H9 (cell line): Measurements from ENCODE around the gene PTTG2. TPM values are rescaled to one million over a fixed set of nuclear protein-coding genes. Genes with fewer than 3 reads are reported as not detected.
A peak's percentile ranks its signal among the peaks of the same experiment; 100 is the strongest.

ENCODE experiments used
- DNase-seq: peaks from one replicate; pipeline ENCODE4 v3.0.0-alpha.2; 2017
- H2AFZ ChIP-seq: one replicate; pipeline ENCODE4 v1.6.1; 2013; ENCODE audit warnings: mild to moderate bottlenecking, low read length, control low read depth, moderate library complexity
- H2AK5ac ChIP-seq: 2 replicates; pipeline ENCODE4 v1.6.1; 2013; ENCODE audit warnings: low read length, control low read depth, mixed read lengths; ENCODE audit not compliant: insufficient read length
- H2BK120ac ChIP-seq: one replicate; pipeline ENCODE4 v1.6.1; 2013; ENCODE audit warnings: low read depth, mild to moderate bottlenecking, low read length, control low read depth, inconsistent platforms; ENCODE audit not compliant: poor library complexity, severe bottlenecking
- H2BK12ac ChIP-seq: 2 replicates; pipeline ENCODE4 v1.6.1; 2013; ENCODE audit warnings: low read length, control low read depth, mixed read lengths, low read depth; ENCODE audit not compliant: insufficient read length
- H2BK15ac ChIP-seq: 2 replicates; pipeline ENCODE4 v1.6.1; 2013; ENCODE audit warnings: low read depth, low read length, control low read depth
- H2BK20ac ChIP-seq: one replicate; pipeline ENCODE4 v1.6.1; 2013; ENCODE audit warnings: low read depth, mild to moderate bottlenecking, low read length, control low read depth, inconsistent platforms; ENCODE audit not compliant: poor library complexity, severe bottlenecking
- H2BK5ac ChIP-seq: 2 replicates; pipeline ENCODE4 v1.6.1; 2013; ENCODE audit warnings: low read length, control low read depth, mixed read lengths; ENCODE audit not compliant: insufficient read length
- H3K14ac ChIP-seq: 2 replicates; pipeline ENCODE4 v1.6.1; 2013; ENCODE audit warnings: low read length, control low read depth; ENCODE audit not compliant: insufficient read depth
- H3K18ac ChIP-seq: 2 replicates; pipeline ENCODE4 v1.6.1; 2013; ENCODE audit warnings: low read depth, mild to moderate bottlenecking, mixed read lengths, low read length, control low read depth; ENCODE audit not compliant: insufficient read length
- H3K23ac ChIP-seq: 2 replicates; pipeline ENCODE4 v1.6.1; 2013; ENCODE audit warnings: low read length, control low read depth, mixed read lengths, low read depth; ENCODE audit not compliant: insufficient read length
- H3K23me2 ChIP-seq: 2 replicates; pipeline ENCODE4 v1.6.1; 2013; ENCODE audit warnings: low read depth, mild to moderate bottlenecking, mixed read lengths, low read length, control low read depth; ENCODE audit not compliant: insufficient read length, poor library complexity, severe bottlenecking
- H3K27ac ChIP-seq: 2 replicates; pipeline ENCODE4 v1.5.1; 2013; ENCODE audit warnings: low read length, control low read depth, mixed read lengths, low read depth; ENCODE audit not compliant: insufficient read length
- H3K27me3 ChIP-seq: 2 replicates; pipeline ENCODE4 v1.6.1; 2013; ENCODE audit warnings: low read length, control low read depth, inconsistent platforms; ENCODE audit not compliant: insufficient read depth
- H3K4ac ChIP-seq: 2 replicates; pipeline ENCODE4 v1.6.1; 2013; ENCODE audit warnings: low read depth, mild to moderate bottlenecking, control low read depth, inconsistent platforms, low read length, moderate library complexity
- H3K4me1 ChIP-seq: 2 replicates; pipeline ENCODE4 v1.6.1; 2013; ENCODE audit warnings: low read length, control low read depth, inconsistent platforms; ENCODE audit not compliant: insufficient read depth
- H3K4me2 ChIP-seq: 2 replicates; pipeline ENCODE4 v1.6.1; 2013; ENCODE audit warnings: low read length, control low read depth, mixed read lengths; ENCODE audit not compliant: insufficient read length, insufficient read depth
- H3K56ac ChIP-seq: 2 replicates; pipeline ENCODE4 v1.6.1; 2013; ENCODE audit warnings: low read depth, mild to moderate bottlenecking, mixed read lengths, low read length, control low read depth; ENCODE audit not compliant: insufficient read length
- H3K79me1 ChIP-seq: 2 replicates; pipeline ENCODE4 v1.6.1; 2013; ENCODE audit warnings: low read depth, mild to moderate bottlenecking, moderate library complexity, low read length, control low read depth, inconsistent platforms; ENCODE audit not compliant: insufficient read depth, poor library complexity, severe bottlenecking
- H3K79me2 ChIP-seq: 2 replicates; pipeline ENCODE4 v1.6.1; 2013; ENCODE audit warnings: low read length, control low read depth, inconsistent platforms; ENCODE audit not compliant: insufficient read depth
- H3K9ac ChIP-seq: 2 replicates; pipeline ENCODE4 v1.6.1; 2013; ENCODE audit warnings: low read length, control low read depth, mixed read lengths; ENCODE audit not compliant: insufficient read length; ENCODE audit errors: extremely low read depth
- H3K9me3 ChIP-seq: one replicate; pipeline ENCODE4 v1.6.1; 2013; ENCODE audit warnings: low read depth, low read length, inconsistent platforms; ENCODE audit not compliant: control insufficient read depth
- H3T11ph ChIP-seq: one replicate; pipeline ENCODE4 v1.6.1; 2013; ENCODE audit warnings: mild to moderate bottlenecking, low read length, control low read depth, inconsistent platforms
- H4K20me1 ChIP-seq: one replicate; pipeline ENCODE4 v1.6.1; 2013; ENCODE audit not compliant: control insufficient read depth, insufficient read length, insufficient read depth
- H4K5ac ChIP-seq: 2 replicates; pipeline ENCODE4 v1.6.1; 2013; ENCODE audit warnings: low read depth, mild to moderate bottlenecking, mixed read lengths, low read length, control low read depth; ENCODE audit not compliant: insufficient read length
- H4K8ac ChIP-seq: replicated peaks from 2 replicates; pipeline ENCODE4 v1.6.1; 2013; ENCODE audit warnings: low read length, control low read depth, mixed read lengths, low read depth; ENCODE audit not compliant: insufficient read length
- H4K91ac ChIP-seq: 2 replicates; pipeline ENCODE4 v1.6.1; 2013; ENCODE audit warnings: low read depth, mild to moderate bottlenecking, moderate library complexity, mixed read lengths, low read length, control low read depth; ENCODE audit not compliant: insufficient read length
- H3K27ac Mint-ChIP-seq, 3 experiments: 2 replicates in 2 of 3; 3 replicates in 1 of 3; pipeline ENCODE4 v1.8.0; 2020 to 2021; ENCODE audit warnings: mixed read lengths in 3 of 3, mild to moderate bottlenecking in 1 of 3, moderate library complexity in 1 of 3
- H3K27me3 Mint-ChIP-seq: 2 replicates; pipeline ENCODE4 v1.8.0; 2021; ENCODE audit warnings: low read depth, mild to moderate bottlenecking, moderate library complexity, mixed read lengths
- H3K36me3 Mint-ChIP-seq, 3 experiments: 2 replicates in 2 of 3; 3 replicates in 1 of 3; pipeline ENCODE4 v1.8.0; 2020 to 2021; ENCODE audit warnings: low read depth in 3 of 3, mixed read lengths in 3 of 3; ENCODE audit not compliant: insufficient read depth in 1 of 3
- H3K4me1 Mint-ChIP-seq, 2 experiments: 2 replicates each; pipeline ENCODE4 v1.8.0; 2020; ENCODE audit warnings: mixed read lengths in 2 of 2
- H3K4me3 Mint-ChIP-seq, 2 experiments: 2 replicates in 1 of 2; 3 replicates in 1 of 2; pipeline ENCODE4 v1.8.0; 2020 to 2021; ENCODE audit warnings: mild to moderate bottlenecking in 2 of 2, mixed read lengths in 2 of 2, moderate library complexity in 1 of 2
- H3K9me3 Mint-ChIP-seq, 2 experiments: 2 replicates in 1 of 2; 3 replicates in 1 of 2; pipeline ENCODE4 v1.8.0; 2020; ENCODE audit warnings: mild to moderate bottlenecking in 2 of 2, mixed read lengths in 2 of 2, moderate library complexity in 1 of 2
- WGBS: extraction: QIAGEN DNeasy Blood & Tissue Kit; methylation state at CpG from one replicate; pipeline ENCODE4 v1.1.7; 2013; ENCODE audit warnings: missing lambda C conversion rate, low lambda C conversion rate, mixed read lengths; ENCODE audit not compliant: insufficient read length; ENCODE audit errors: extremely low coverage; 5-methylcytosine and 5-hydroxymethylcytosine counted together
- total RNA-seq: library from RNA; stranded (reverse); gene quantifications from 2 replicates; pipeline ENCODE4 v1.2.1, GENCODE V29; 2021
- TF ChIP-seq, protein P1 (sequence below): fragments of 200-600 bp; sonication (generic); conservative IDR thresholded peaks from 3 replicates; pipeline ENCODE4 v1.8.0; 2021; ENCODE audit warnings: antibody characterized with exemption, mild to moderate bottlenecking

Gene PTTG2
- total RNA-seq, 1 experiment from 2014 or later: not detected

DNA sequence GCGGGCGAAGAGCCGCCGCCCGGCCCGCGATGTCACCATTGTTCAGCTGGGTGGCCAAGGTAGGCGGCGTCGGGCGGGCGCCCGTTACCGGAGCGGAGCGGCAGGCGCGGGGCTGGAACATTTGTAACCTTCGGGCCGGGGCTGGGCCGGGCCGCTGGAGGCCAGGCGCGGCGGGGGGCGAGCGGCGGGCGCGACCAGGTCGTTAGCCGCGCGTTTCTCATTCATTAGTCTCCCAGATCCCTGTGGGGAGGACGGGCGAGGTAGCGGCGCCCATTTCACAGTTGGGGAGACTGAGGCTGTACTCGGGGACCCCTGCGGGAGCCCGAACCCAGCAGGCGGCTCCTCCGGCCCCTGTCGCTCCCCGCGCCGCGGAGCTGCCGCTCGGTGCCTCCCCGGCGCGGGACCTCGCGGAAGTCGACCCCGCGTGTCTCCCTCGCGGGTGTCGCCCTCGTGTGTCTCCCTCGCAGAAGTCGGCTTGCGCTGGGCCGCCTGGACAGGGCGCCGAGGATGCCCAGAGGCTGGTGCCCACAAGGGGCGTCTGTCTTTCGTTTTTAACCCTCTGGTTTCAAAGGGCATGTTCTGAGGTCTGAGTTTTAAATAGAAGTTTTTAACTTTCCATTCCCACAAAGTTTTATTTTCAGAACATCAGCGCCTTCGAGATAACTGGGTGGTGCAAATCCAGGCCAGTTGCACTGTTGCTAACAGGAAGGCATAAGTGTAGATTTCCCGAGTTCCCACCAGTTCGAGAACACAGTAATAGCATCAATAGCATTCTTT lies 17.5 kb downstream of the PTTG2 start:
- Histone ChIP-seq H2AFZ (no peak overlapping the region), H4K91ac (no peak overlapping the region), H3K79me1 (no peaks in the 10 kb centered on the region), H3K23me2 (peaks cover 6% of the 10 kb centered on the region), H2BK120ac (no peak overlapping the region), H3K56ac (no peak overlapping the region), H2BK15ac (no peak overlapping the region), H3K27me3 (no peaks in the 10 kb centered on the region), H2BK12ac (no peak overlapping the region), H3K4ac (no peak overlapping the region), H4K20me1 (no peaks in the 10 kb centered on the region), H2BK20ac (no peak overlapping the region), H2AK5ac (no peak overlapping the region), H4K8ac (no peak overlapping the region), H3K27ac (no peak overlapping the region), H3K9ac (peak overlapping the region; percentile 52), H3K18ac (no peak overlapping the region), H3K9me3 (no peaks in the 10 kb centered on the region), H3T11ph (no peak overlapping the region), H3K79me2 (no peaks in the 10 kb centered on the region; the same call in 1 of the 2 replicates), H2BK5ac (no peak overlapping the region), H3K4me2 (peak overlapping the region; percentile 63), H3K23ac (no peak overlapping the region), H3K4me1 (peaks cover 17% of the 10 kb centered on the region), H4K5ac (no peak overlapping the region), H3K14ac (no peak overlapping the region; the same call in 1 of the 2 replicates)
- no CpG with 5 or more reads among the region's 74 CpGs for WGBS
- H3K27ac Mint-ChIP-seq: peak overlapping the region in 1 of 3 experiments; percentile 77; a peak in 1 of 7 replicates
- no peak for DNase-seq
- TF ChIP-seq, protein P1, sequence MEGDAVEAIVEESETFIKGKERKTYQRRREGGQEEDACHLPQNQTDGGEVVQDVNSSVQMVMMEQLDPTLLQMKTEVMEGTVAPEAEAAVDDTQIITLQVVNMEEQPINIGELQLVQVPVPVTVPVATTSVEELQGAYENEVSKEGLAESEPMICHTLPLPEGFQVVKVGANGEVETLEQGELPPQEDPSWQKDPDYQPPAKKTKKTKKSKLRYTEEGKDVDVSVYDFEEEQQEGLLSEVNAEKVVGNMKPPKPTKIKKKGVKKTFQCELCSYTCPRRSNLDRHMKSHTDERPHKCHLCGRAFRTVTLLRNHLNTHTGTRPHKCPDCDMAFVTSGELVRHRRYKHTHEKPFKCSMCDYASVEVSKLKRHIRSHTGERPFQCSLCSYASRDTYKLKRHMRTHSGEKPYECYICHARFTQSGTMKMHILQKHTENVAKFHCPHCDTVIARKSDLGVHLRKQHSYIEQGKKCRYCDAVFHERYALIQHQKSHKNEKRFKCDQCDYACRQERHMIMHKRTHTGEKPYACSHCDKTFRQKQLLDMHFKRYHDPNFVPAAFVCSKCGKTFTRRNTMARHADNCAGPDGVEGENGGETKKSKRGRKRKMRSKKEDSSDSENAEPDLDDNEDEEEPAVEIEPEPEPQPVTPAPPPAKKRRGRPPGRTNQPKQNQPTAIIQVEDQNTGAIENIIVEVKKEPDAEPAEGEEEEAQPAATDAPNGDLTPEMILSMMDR: peak; percentile 63
- H3K4me1 Mint-ChIP-seq: peaks cover 40 to 47% of the 10 kb centered on the region in 2 experiments
- peaks cover 0 to 6% (median 0%) of the 10 kb centered on the region in 3 experiments; a peak in 3 of 7 replicates for H3K36me3 Mint-ChIP-seq
- H3K4me3 Mint-ChIP-seq: peak overlapping the region; percentile 73 to 82
- H3K9me3 Mint-ChIP-seq: peaks cover 7 to 8% of the 10 kb centered on the region in 2 experiments; a peak in 2 of 5 replicates
- H3K27me3 Mint-ChIP-seq: no peaks in the 10 kb centered on the region
